Hematopoietic multipotent progenitor cell treated with erythropoietin and hydrocortisone succinate and interleukin-3 and kit ligand, for 15 days (in vitro differentiated cells): ENCODE measurements around the gene RXRA.

ENCODE experiments used
- DNase-seq: peaks from one replicate; pipeline ENCODE4 v3.0.0-alpha.2; 2015; ENCODE audit warnings: low spot score

The RXRA gene

GRCh38 chr9:134400283-134400682 is 74.0 kb downstream of the RXRA start:
- DNase-seq: no peak

GRCh38 chr9:134401391-134401790 is 75.1 kb downstream of the RXRA start:
- no peak for DNase-seq

GRCh38 chr9:134402182-134402581 is 75.9 kb downstream of the RXRA start:
- no peak for DNase-seq

- DNase-seq: no peak
Measured at GRCh38 chr9:134403292-134403681, 77.0 kb downstream of the RXRA start.

- DNase-seq: peak; percentile 44
Measured at GRCh38 chr9:134403682-134404301, 77.5 kb downstream of the RXRA start.

GRCh38 chr9:134404376-134405358 is 78.4 kb downstream of the RXRA start:
- no peak for DNase-seq

GRCh38 chr9:134405527-134405926 is 79.3 kb downstream of the RXRA start:
- DNase-seq: no peak

- DNase-seq: no peak
Measured at GRCh38 chr9:134406366-134407120, 80.3 kb downstream of the RXRA start.

GRCh38 chr9:134407121-134407779 is 81.0 kb downstream of the RXRA start:
- peak; percentile 93 for DNase-seq

- no peak for DNase-seq
Measured at GRCh38 chr9:134408389-134408788, 82.1 kb downstream of the RXRA start.

GRCh38 chr9:134408939-134409737 is 82.9 kb downstream of the RXRA start:
- DNase-seq: no peak

- DNase-seq: no peak
Measured at GRCh38 chr9:134410071-134410834, 84.0 kb downstream of the RXRA start.

GRCh38 chr9:134410835-134411217 is 84.6 kb downstream of the RXRA start:
- DNase-seq: no peak

- DNase-seq: no peak
Measured at GRCh38 chr9:134411440-134412297, 85.4 kb downstream of the RXRA start.

- DNase-seq: no peak
Measured at GRCh38 chr9:134412298-134412711, 86.0 kb downstream of the RXRA start.

GRCh38 chr9:134413112-134413715 is 87.0 kb downstream of the RXRA start:
- DNase-seq: no peak

GRCh38 chr9:134413890-134414623 is 87.8 kb downstream of the RXRA start:
- DNase-seq: no peak

GRCh38 chr9:134414900-134415425 is 88.7 kb downstream of the RXRA start:
- no peak for DNase-seq
